ENCODE results near the gene STXBP6. TPM values are rescaled to one million over a fixed set of nuclear protein-coding genes. Genes with fewer than 3 reads are reported as not detected.

The STXBP6 gene
- total and polyA plus RNA-seq, 4 donors = 0.05 to 10.5 (median 2.3) TPM

DNA sequence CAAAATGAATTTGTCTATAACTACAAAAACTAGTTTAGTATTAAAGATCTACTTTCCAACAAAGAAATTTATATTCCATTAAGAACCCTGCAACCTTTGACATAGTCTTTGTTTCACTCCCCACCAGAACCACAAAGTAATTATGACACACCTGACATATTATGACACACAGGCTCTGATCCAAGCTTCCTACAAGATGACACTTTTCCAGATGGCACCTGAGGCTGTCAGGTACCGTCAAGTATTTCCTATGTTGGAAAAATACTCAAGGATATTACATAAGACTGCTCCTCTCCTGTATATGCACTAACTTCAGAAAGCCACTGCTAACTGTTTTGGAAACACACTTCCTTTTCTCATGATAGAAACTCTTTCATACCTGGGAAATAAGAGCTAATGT is 38.9 kb downstream of the STXBP6 start:
- H3K9me3 ChIP-seq (ENCODE audit: control insufficient read depth, low read length) = no peaks in the 10 kb centered on the region
- H3K4me1 ChIP-seq (ENCODE audit: control insufficient read depth in 1 of 2, insufficient read depth in 2 of 2, low read length in 2 of 2) = no peaks in the 10 kb centered on the region
- 70 to 72% methylated on average over 1 of the region's 1 CpG for WGBS, 2 donors
- intact Hi-C loops (cut with DNase I) = no loop called here
- no peak for ATAC-seq (ENCODE audit: low FRiP score)
- no peak overlapping the region for H3K4me3 ChIP-seq (ENCODE audit: low read length in 2 of 2)
- no peaks in the 10 kb centered on the region for H3K27me3 ChIP-seq (ENCODE audit: control insufficient read depth in 1 of 2, insufficient read depth in 2 of 2, low read length in 1 of 2)
- H3K36me3 ChIP-seq (ENCODE audit: control insufficient read depth in 1 of 2, insufficient read depth in 2 of 2, low read length in 1 of 2) = no peaks in the 10 kb centered on the region
- DNase-seq = no peak
- H3K27ac ChIP-seq (ENCODE audit: low read depth in 1 of 2, low read length in 2 of 2) = no peak overlapping the region

GRCh38 chr14:25010471-25010870 is 39.5 kb downstream of the STXBP6 start:
- Histone ChIP-seq H3K27ac (ENCODE audit: low read depth in 1 of 2, low read length in 2 of 2) (no peak overlapping the region), H3K4me1 (ENCODE audit: control insufficient read depth in 1 of 2, insufficient read depth in 2 of 2, low read length in 2 of 2) (no peaks in the 10 kb centered on the region)
- 76 to 88% methylated on average over 3 of the region's 3 CpGs for WGBS, 2 donors

GRCh38 chr14:25009891-25010290 is 40.1 kb downstream of the STXBP6 start:
- Histone ChIP-seq H3K27ac (ENCODE audit: low read depth in 1 of 2, low read length in 2 of 2) (no peak overlapping the region), H3K4me1 (ENCODE audit: control insufficient read depth in 1 of 2, insufficient read depth in 2 of 2, low read length in 2 of 2) (no peaks in the 10 kb centered on the region), H3K27me3 (ENCODE audit: control insufficient read depth in 1 of 2, insufficient read depth in 2 of 2, low read length in 1 of 2) (no peaks in the 10 kb centered on the region), H3K9me3 (ENCODE audit: control insufficient read depth, low read length) (no peaks in the 10 kb centered on the region), H3K36me3 (ENCODE audit: control insufficient read depth in 1 of 2, insufficient read depth in 2 of 2, low read length in 1 of 2) (no peaks in the 10 kb centered on the region), H3K4me3 (ENCODE audit: low read length in 2 of 2) (no peak overlapping the region)
- 20 to 26% methylated on average over 3 of the region's 3 CpGs for WGBS, 2 donors
- intact Hi-C loops (cut with DNase I) = no loop called here
- DNase-seq (no peak), ATAC-seq (ENCODE audit: low FRiP score) (no peak)

More at GRCh38 chr14:25010471-25010870, 39.5 kb downstream of the STXBP6 start:
- no peaks in the 10 kb centered on the region for H3K36me3 ChIP-seq (ENCODE audit: control insufficient read depth in 1 of 2, insufficient read depth in 2 of 2, low read length in 1 of 2)
- ATAC-seq (ENCODE audit: low FRiP score) (no peak), DNase-seq (no peak)
- intact Hi-C loops (cut with DNase I) = no loop called here
- no peak overlapping the region for H3K4me3 ChIP-seq (ENCODE audit: low read length in 2 of 2)
- no peaks in the 10 kb centered on the region for H3K9me3 ChIP-seq (ENCODE audit: control insufficient read depth, low read length)
- H3K27me3 ChIP-seq (ENCODE audit: control insufficient read depth in 1 of 2, insufficient read depth in 2 of 2, low read length in 1 of 2) = no peaks in the 10 kb centered on the region

DNA sequence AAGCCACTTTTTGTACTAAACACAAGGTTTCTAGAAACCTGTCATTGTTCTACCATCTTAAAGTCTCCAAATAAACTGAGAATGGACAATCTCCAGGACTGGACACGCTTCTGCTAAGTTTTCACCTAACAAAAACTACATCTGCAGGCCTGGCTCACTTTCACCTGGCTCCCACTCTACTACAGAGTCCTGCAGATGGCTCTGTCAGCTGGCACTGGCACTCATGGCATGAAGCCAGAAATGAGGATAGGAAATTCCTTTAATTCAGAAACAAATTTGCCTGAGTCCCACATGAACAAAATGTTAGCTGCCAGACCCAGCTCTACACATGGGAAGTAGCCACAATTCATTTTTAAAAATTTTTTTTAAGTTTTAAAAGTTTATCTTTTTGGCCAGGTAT is 42.1 kb downstream of the STXBP6 start:
- H3K4me3 ChIP-seq (ENCODE audit: low read length in 2 of 2) = no peak overlapping the region
- no peaks in the 10 kb centered on the region for H3K36me3 ChIP-seq (ENCODE audit: control insufficient read depth in 1 of 2, insufficient read depth in 2 of 2, low read length in 1 of 2)
- no peaks in the 10 kb centered on the region for H3K4me1 ChIP-seq (ENCODE audit: control insufficient read depth in 1 of 2, insufficient read depth in 2 of 2, low read length in 2 of 2)
- no peak for ATAC-seq (ENCODE audit: low FRiP score)
- DNase-seq = no peak
- intact Hi-C loops (cut with DNase I) = no loop called here
- no peak overlapping the region for H3K27ac ChIP-seq (ENCODE audit: low read depth in 1 of 2, low read length in 2 of 2)
- no peaks in the 10 kb centered on the region for H3K9me3 ChIP-seq (ENCODE audit: control insufficient read depth, low read length)
- WGBS, 2 donors = 52 to 59% methylated on average over 1 of the region's 1 CpG
- H3K27me3 ChIP-seq (ENCODE audit: control insufficient read depth in 1 of 2, insufficient read depth in 2 of 2, low read length in 1 of 2) = no peaks in the 10 kb centered on the region

GRCh38 chr14:25006961-25007795 is 42.8 kb downstream of the STXBP6 start:
- Histone ChIP-seq H3K9me3 (ENCODE audit: control insufficient read depth, low read length) (no peaks in the 10 kb centered on the region), H3K4me1 (ENCODE audit: control insufficient read depth in 1 of 2, insufficient read depth in 2 of 2, low read length in 2 of 2) (no peaks in the 10 kb centered on the region), H3K4me3 (ENCODE audit: low read length in 2 of 2) (no peak overlapping the region), H3K36me3 (ENCODE audit: control insufficient read depth in 1 of 2, insufficient read depth in 2 of 2, low read length in 1 of 2) (no peaks in the 10 kb centered on the region), H3K27ac (ENCODE audit: low read depth in 1 of 2, low read length in 2 of 2) (no peak overlapping the region), H3K27me3 (ENCODE audit: control insufficient read depth in 1 of 2, insufficient read depth in 2 of 2, low read length in 1 of 2) (no peaks in the 10 kb centered on the region)
- no peak for DNase-seq
- intact Hi-C loops (cut with DNase I) = no loop called here
- ATAC-seq (ENCODE audit: low FRiP score) = no peak
- WGBS, 2 donors = 50 to 67% methylated on average over 9 of the region's 9 CpGs

DNA sequence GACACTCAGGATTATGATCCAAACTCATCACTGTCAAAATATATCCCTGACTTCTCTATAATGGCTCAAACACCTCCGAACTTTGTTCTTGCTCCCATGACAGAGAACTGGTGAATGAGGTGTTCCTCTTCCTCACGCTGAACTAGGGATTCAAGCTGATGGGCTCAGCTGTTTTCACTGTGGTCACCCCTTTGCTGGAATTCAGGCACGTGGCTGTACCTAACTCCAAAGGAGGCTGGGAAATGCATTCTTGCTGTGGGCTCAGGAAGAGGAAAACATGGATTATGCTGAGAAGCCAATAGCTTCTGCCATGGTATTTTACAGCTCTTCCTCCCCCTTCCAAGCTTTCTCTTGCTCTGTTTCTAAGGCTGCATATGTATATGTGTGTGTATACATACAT is 43.9 kb downstream of the STXBP6 start:
- Histone ChIP-seq H3K36me3 (ENCODE audit: control insufficient read depth in 1 of 2, insufficient read depth in 2 of 2, low read length in 1 of 2) (no peaks in the 10 kb centered on the region), H3K4me1 (ENCODE audit: control insufficient read depth in 1 of 2, insufficient read depth in 2 of 2, low read length in 2 of 2) (no peaks in the 10 kb centered on the region), H3K4me3 (ENCODE audit: low read length in 2 of 2) (no peak overlapping the region), H3K27ac (ENCODE audit: low read depth in 1 of 2, low read length in 2 of 2) (no peak overlapping the region), H3K27me3 (ENCODE audit: control insufficient read depth in 1 of 2, insufficient read depth in 2 of 2, low read length in 1 of 2) (no peaks in the 10 kb centered on the region), H3K9me3 (ENCODE audit: control insufficient read depth, low read length) (no peaks in the 10 kb centered on the region)
- WGBS, 2 donors = 80 to 82% methylated on average over 3 of the region's 3 CpGs
- intact Hi-C loops (cut with DNase I) = no loop called here
- no peak for ATAC-seq (ENCODE audit: low FRiP score)
- no peak for DNase-seq

GRCh38 chr14:25004389-25004809 is 45.5 kb downstream of the STXBP6 start:
- 92 to 97% methylated on average over 1 of the region's 1 CpG for WGBS, 2 donors
- no peak for ATAC-seq (ENCODE audit: low FRiP score)
- no peak overlapping the region for H3K4me3 ChIP-seq (ENCODE audit: low read length in 2 of 2)

GRCh38 chr14:25003537-25003936 is 46.4 kb downstream of the STXBP6 start:
- no peak for DNase-seq
- H3K4me3 ChIP-seq (ENCODE audit: low read length in 2 of 2) = no peak overlapping the region
- intact Hi-C loops (cut with DNase I) = no loop called here
- no peaks in the 10 kb centered on the region for H3K27me3 ChIP-seq (ENCODE audit: control insufficient read depth in 1 of 2, insufficient read depth in 2 of 2, low read length in 1 of 2)
- 85 to 86% methylated on average over 1 of the region's 1 CpG for WGBS, 2 donors
- no peaks in the 10 kb centered on the region for H3K4me1 ChIP-seq (ENCODE audit: control insufficient read depth in 1 of 2, insufficient read depth in 2 of 2, low read length in 2 of 2)
- H3K9me3 ChIP-seq (ENCODE audit: control insufficient read depth, low read length) = no peaks in the 10 kb centered on the region
- no peak for ATAC-seq (ENCODE audit: low FRiP score)
- H3K36me3 ChIP-seq (ENCODE audit: control insufficient read depth in 1 of 2, insufficient read depth in 2 of 2, low read length in 1 of 2) = no peaks in the 10 kb centered on the region
- H3K27ac ChIP-seq (ENCODE audit: low read depth in 1 of 2, low read length in 2 of 2) = no peak overlapping the region

More at GRCh38 chr14:25004389-25004809, 45.5 kb downstream of the STXBP6 start:
- Histone ChIP-seq H3K36me3 (ENCODE audit: control insufficient read depth in 1 of 2, insufficient read depth in 2 of 2, low read length in 1 of 2) (no peaks in the 10 kb centered on the region), H3K27ac (ENCODE audit: low read depth in 1 of 2, low read length in 2 of 2) (no peak overlapping the region), H3K27me3 (ENCODE audit: control insufficient read depth in 1 of 2, insufficient read depth in 2 of 2, low read length in 1 of 2) (no peaks in the 10 kb centered on the region), H3K9me3 (ENCODE audit: control insufficient read depth, low read length) (no peaks in the 10 kb centered on the region), H3K4me1 (ENCODE audit: control insufficient read depth in 1 of 2, insufficient read depth in 2 of 2, low read length in 2 of 2) (no peaks in the 10 kb centered on the region)
- DNase-seq = no peak
- intact Hi-C loops (cut with DNase I) = no loop called here

DNA sequence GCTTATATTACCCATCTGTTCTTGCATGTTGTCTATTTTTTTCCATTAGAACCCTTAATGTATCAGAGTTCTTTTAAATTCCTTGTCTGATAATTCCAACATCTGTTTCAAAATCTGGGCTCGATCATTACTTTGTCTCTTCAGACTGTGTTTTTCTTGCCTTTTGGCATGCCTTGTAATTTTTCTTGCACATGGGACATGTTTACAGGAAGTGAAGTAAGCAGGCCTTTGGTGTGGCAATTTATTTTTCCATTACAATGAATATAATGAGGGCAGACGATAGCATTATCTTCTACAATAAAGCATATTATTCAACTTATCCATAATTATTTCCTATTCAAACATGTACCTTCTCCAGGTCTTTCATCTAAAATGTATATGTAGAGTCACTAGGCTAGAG is 48.3 kb downstream of the STXBP6 start:
- no peaks in the 10 kb centered on the region for H3K9me3 ChIP-seq (ENCODE audit: control insufficient read depth, low read length)
- no peaks in the 10 kb centered on the region for H3K36me3 ChIP-seq (ENCODE audit: control insufficient read depth in 1 of 2, insufficient read depth in 2 of 2, low read length in 1 of 2)
- H3K4me1 ChIP-seq (ENCODE audit: control insufficient read depth in 1 of 2, insufficient read depth in 2 of 2, low read length in 2 of 2) = no peaks in the 10 kb centered on the region
- intact Hi-C loops (cut with DNase I) = no loop called here
- DNase-seq (no peak), ATAC-seq (ENCODE audit: low FRiP score) (peak; percentile 57)
- no peaks in the 10 kb centered on the region for H3K27me3 ChIP-seq (ENCODE audit: control insufficient read depth in 1 of 2, insufficient read depth in 2 of 2, low read length in 1 of 2)
- WGBS, 2 donors = 51 to 56% methylated on average over 2 of the region's 2 CpGs
- H3K27ac ChIP-seq (ENCODE audit: low read depth in 1 of 2, low read length in 2 of 2) = no peak overlapping the region
- H3K4me3 ChIP-seq (ENCODE audit: low read length in 2 of 2) = no peak overlapping the region
